ENCODE results near the gene DDRGK1.

GRCh38 chr20:3242172-3242692, 37.8 kb upstream of the DDRGK1 start:
- no peak for TF ChIP-seq ATF3 (IDR thresholded peaks at IDR 0.05; ENCODE audit: insufficient read depth, low read depth, low read length)
- no peak for TF ChIP-seq SIN3A (conservative IDR thresholded peaks at IDR 0.05 in 1 of 2, IDR thresholded peaks at IDR 0.05 in 1 of 2; ENCODE audit: low read depth in 1 of 2, low read length in 2 of 2)
- no peak for TF ChIP-seq EGR1 (IDR thresholded peaks at IDR 0.05; ENCODE audit: borderline replicate concordance, low read depth, low read length)
- no peak for TF ChIP-seq SP1 (IDR thresholded peaks at IDR 0.05; ENCODE audit: low read depth, low read length)
- no peak for TF ChIP-seq CHD2 (IDR thresholded peaks at IDR 0.05; ENCODE audit: low read length)
- no peak for TF ChIP-seq EP300 (IDR thresholded peaks at IDR 0.05; ENCODE audit: borderline replicate concordance in 1 of 2, low read depth in 2 of 2, low read length in 2 of 2)
- TF ChIP-seq SRF (IDR thresholded peaks at IDR 0.05; ENCODE audit: low read depth, low read length): no peak
- no peak for TF ChIP-seq RAD21 (IDR thresholded peaks at IDR 0.05 in 1 of 2, conservative IDR thresholded peaks at IDR 0.05 in 1 of 2; ENCODE audit: low read depth in 2 of 2, low read length in 2 of 2)
- no peak for TF ChIP-seq CTCF (IDR thresholded peaks at IDR 0.05; ENCODE audit: control extremely low read depth in 1 of 3, insufficient read depth in 1 of 3, low read depth in 1 of 3, low read length in 3 of 3)
- no peak for TF ChIP-seq EZH2 (IDR thresholded peaks at IDR 0.05; ENCODE audit: low read depth, low read length, severe bottlenecking)
